ENCODE data around the gene FHOD3. TPM values are rescaled to one million over a fixed set of nuclear protein-coding genes. Genes with fewer than 3 reads are reported as not detected.

FHOD3 gene
- total and polyA plus RNA-seq, 9 of the 15 experiments (the other 6 are each of a cell fraction or from before 2014, with no cell fraction given) = 0.11 TPM; not detected in 8

- WGBS (ENCODE audit: insufficient coverage, low coverage, missing lambda C conversion rate) = 3% methylated on average over 4 of the region's 4 CpGs
- intact Hi-C loops (cut with micrococcal nuclease) (no loop called here), in situ Hi-C loops (cut with MboI) (no loop called here)
- POLR2A ChIA-PET = no interaction called here
- no peak for DNase-seq (ENCODE audit: extremely low read depth in 1 of 4, low spot score in 3 of 4)
- BruUV-seq (replicated peaks) = no TSS peak
- Histone ChIP-seq H3K79me2 (ENCODE audit: control insufficient read depth, insufficient read depth, low read length) (no peaks in the 10 kb centered on the region), H3K27ac (ENCODE audit: extremely low read depth, low read depth, low read length) (no peak overlapping the region), H2AFZ (ENCODE audit: low read depth, low read length) (no peak overlapping the region), H3K36me3 (ENCODE audit: control insufficient read depth, insufficient read depth, low read length) (no peaks in the 10 kb centered on the region), H3K27me3 (ENCODE audit: control insufficient read depth in 2 of 2, insufficient read depth in 2 of 2, low read length in 2 of 2) (peaks cover 6 to 17% of the 10 kb centered on the region in 2 experiments; a peak in 4 of 5 replicates), H3K4me2 (ENCODE audit: insufficient read depth, low read length) (no peak overlapping the region), H4K20me1 (replicated peaks; ENCODE audit: control insufficient read depth, insufficient read depth, low read length) (0 out of 2 replicates have a peak, but pooled peaks cover 3% of the 10 kb centered on the region), H3K9ac (ENCODE audit: insufficient read depth in 1 of 2, low read depth in 2 of 2, low read length in 2 of 2) (no peak overlapping the region), H3K9me1 (ENCODE audit: control insufficient read depth, insufficient read depth, low read length) (no peaks in the 10 kb centered on the region), H3K4me3 (no peak overlapping the region), H3K4me1 (replicated peaks in 1 of 2; ENCODE audit: control insufficient read depth in 2 of 2, insufficient read depth in 2 of 2, low read length in 2 of 2) (no peaks in the 10 kb centered on the region), H3K9me3 (replicated peaks; ENCODE audit: control insufficient read depth, insufficient read depth, low read depth, low read length) (no peaks in the 10 kb centered on the region)
- no peak for ATAC-seq
- CTCF ChIA-PET (ENCODE audit: low intra/inter-chr PET ratio) = no interaction called here
- TF ChIP-seq, protein P1, sequence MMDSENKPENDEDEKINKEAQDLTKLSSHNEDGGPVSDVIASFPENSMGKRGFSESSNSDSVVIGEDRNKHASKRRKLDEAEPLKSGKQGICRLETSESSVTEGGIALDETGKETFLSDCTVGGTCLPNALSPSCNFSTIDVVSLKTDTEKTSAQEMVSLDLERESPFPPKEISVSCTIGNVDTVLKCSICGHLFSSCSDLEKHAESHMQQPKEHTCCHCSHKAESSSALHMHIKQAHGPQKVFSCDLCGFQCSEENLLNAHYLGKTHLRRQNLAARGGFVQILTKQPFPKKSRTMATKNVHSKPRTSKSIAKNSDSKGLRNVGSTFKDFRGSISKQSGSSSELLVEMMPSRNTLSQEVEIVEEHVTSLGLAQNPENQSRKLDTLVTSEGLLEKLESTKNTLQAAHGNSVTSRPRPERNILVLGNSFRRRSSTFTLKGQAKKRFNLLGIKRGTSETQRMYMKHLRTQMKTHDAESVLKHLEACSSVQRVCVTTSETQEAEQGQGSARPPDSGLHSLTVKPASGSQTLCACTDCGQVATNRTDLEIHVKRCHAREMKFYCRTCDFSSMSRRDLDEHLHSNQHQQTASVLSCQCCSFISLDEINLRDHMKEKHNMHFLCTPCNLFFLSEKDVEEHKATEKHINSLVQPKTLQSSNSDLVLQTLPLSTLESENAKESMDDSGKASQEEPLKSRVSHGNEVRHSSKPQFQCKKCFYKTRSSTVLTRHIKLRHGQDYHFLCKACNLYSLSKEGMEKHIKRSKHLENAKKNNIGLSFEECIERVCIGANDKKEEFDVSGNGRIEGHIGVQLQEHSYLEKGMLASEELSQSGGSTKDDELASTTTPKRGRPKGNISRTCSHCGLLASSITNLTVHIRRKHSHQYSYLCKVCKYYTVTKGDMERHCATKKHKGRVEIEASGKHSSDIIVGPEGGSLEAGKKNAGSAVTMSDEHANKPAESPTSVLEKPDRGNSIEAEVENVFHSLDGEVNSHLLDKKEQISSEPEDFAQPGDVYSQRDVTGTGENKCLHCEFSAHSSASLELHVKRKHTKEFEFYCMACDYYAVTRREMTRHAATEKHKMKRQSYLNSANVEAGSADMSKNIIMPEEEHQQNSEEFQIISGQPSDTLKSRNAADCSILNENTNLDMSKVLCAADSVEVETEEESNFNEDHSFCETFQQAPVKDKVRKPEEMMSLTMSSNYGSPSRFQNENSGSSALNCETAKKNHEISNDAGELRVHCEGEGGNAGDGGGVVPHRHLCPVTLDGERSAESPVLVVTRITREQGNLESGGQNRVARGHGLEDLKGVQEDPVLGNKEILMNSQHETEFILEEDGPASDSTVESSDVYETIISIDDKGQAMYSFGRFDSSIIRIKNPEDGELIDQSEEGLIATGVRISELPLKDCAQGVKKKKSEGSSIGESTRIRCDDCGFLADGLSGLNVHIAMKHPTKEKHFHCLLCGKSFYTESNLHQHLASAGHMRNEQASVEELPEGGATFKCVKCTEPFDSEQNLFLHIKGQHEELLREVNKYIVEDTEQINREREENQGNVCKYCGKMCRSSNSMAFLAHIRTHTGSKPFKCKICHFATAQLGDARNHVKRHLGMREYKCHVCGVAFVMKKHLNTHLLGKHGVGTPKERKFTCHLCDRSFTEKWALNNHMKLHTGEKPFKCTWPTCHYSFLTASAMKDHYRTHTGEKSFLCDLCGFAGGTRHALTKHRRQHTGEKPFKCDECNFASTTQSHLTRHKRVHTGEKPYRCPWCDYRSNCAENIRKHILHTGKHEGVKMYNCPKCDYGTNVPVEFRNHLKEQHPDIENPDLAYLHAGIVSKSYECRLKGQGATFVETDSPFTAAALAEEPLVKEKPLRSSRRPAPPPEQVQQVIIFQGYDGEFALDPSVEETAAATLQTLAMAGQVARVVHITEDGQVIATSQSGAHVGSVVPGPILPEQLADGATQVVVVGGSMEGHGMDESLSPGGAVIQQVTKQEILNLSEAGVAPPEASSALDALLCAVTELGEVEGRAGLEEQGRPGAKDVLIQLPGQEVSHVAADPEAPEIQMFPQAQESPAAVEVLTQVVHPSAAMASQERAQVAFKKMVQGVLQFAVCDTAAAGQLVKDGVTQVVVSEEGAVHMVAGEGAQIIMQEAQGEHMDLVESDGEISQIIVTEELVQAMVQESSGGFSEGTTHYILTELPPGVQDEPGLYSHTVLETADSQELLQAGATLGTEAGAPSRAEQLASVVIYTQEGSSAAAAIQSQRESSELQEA (IDR thresholded peaks at IDR 0.05; ENCODE audit: low read depth) = no peak
- no peak for FAIRE-seq
These were observed 42.7 kb downstream of the FHOD3 start for GRCh38 chr18:36340246-36340645.

Data from K562 (cell line).